GM12891 (cell line): ENCODE results near the gene ADAMTS18.

ENCODE experiments used
- DNase-seq: peaks from one replicate; pipeline ENCODE4 v3.0.0; 2011; ENCODE audit warnings: low spot score; ENCODE audit not compliant: insufficient read length
- FAIRE-seq: peaks from 2 replicates; lab custom pipeline; 2011; peaks lifted over from hg19 to GRCh38; lab: Jason Lieb, UNC
- PAX5 ChIP-seq: IDR thresholded peaks from 2 replicates; pipeline ENCODE4 v1.6.1; 2011; ENCODE audit warnings: low read length, moderate library complexity, mild to moderate bottlenecking; ENCODE audit not compliant: insufficient read depth, severe bottlenecking
- POLR2A ChIP-seq: IDR thresholded peaks from 2 replicates; pipeline ENCODE4 v1.6.1; 2011; ENCODE audit warnings: low read depth, low read length, control low read depth
- POLR2AphosphoS5 ChIP-seq: IDR thresholded peaks from 2 replicates; pipeline ENCODE4 v1.6.1; 2011; ENCODE audit warnings: low read depth, low read length, control low read depth
- POU2F2 ChIP-seq: IDR thresholded peaks from 2 replicates; pipeline ENCODE4 v1.6.1; 2011; ENCODE audit warnings: low read depth, mild to moderate bottlenecking, control low read depth, low read length, moderate library complexity
- SPI1 ChIP-seq: IDR thresholded peaks from 2 replicates; pipeline ENCODE4 v1.6.1; 2011; ENCODE audit warnings: low read depth, low read length, control low read depth
- TAF1 ChIP-seq: IDR thresholded peaks from 2 replicates; pipeline ENCODE4 v1.6.1; 2011; ENCODE audit warnings: low read depth, low read length, control low read depth

Gene ADAMTS18

DNA sequence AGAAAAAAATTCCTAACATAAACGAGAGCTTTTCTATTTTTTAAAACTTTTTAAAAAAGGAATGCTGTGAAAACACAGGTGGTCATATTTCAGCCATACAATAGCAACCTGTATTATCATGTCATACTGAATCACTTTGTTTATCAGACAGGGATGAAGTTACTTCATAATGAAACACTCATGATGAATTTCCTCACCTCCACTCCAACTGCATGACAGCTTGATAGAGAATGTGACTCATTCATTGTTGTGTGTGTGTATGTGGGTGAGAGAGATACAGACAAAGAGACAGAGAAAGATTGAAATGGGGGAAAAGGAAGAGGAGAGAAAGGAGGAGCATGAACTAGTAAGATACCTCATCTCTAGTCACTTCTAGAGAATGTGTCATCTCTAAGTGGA is 126.7 kb downstream of the ADAMTS18 start:
- FAIRE-seq (no peak), DNase-seq (no peak)
- TF ChIP-seq SPI1 (no peak), PAX5 (no peak), TAF1 (no peak), POU2F2 (no peak), POLR2A (no peak)

DNA sequence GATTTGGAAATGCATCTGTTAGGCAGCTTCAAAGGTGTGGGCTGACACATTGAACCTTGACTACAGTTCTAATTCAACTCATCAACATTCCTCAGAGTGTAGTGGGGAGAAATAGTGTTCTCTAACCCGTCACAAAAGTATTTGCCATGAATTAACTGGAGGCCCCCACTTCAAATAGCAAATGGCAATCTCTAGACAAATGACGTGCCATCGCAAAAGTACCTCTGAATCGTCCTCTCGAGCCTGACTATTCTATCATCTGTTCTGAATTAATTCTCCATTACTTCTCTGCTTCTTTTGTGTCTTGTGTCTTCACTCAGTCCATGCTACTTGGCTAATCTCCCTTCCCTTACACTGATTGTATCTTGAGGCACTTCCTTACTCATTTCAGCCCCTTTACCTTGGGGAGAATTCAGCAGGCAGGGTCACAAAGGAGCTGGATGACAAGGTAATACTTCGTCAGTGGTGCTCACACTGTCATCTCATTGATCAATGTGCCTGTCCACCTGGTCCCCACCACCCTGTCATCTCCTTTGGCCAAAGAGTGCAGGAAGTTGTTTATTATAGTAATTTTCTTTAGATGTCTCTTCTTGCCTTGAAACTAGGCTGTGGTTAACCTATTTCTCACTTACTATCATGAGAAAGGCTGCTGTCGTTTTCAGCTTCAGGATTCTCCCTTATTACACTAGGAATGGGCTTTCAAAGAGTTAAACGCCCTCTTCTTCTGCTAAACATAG is 127.2 kb downstream of the ADAMTS18 start:
- TF ChIP-seq PAX5 (no peak), POLR2AphosphoS5 (no peak), SPI1 (no peak), POLR2A (no peak), POU2F2 (no peak), TAF1 (no peak)
- DNase-seq (no peak), FAIRE-seq (no peak)

DNA sequence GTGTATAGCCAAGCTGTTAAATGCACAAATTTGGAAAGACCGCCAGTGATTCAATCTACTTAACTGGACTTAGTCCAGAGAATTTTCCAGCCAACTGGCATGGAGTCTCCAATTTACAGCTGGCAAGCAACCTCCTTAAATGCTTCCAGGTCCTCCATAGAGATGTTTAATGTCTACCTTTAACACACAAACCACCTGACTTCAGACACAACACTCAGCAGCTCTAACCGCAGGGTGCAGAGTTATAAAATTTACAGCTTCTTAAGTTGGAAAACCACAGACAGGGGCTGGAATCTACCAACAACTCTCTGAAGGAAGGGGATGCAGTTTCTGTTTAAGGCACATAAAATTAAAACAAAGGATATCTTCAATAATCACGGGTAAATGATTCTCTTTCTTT is 128.8 kb downstream of the ADAMTS18 start:
- TF ChIP-seq POU2F2: no peak
- TF ChIP-seq PAX5: no peak
- TF ChIP-seq POLR2AphosphoS5: no peak
- no peak for TF ChIP-seq SPI1
- no peak for TF ChIP-seq TAF1
- TF ChIP-seq POLR2A: no peak
- DNase-seq (no peak), FAIRE-seq (no peak)

DNA sequence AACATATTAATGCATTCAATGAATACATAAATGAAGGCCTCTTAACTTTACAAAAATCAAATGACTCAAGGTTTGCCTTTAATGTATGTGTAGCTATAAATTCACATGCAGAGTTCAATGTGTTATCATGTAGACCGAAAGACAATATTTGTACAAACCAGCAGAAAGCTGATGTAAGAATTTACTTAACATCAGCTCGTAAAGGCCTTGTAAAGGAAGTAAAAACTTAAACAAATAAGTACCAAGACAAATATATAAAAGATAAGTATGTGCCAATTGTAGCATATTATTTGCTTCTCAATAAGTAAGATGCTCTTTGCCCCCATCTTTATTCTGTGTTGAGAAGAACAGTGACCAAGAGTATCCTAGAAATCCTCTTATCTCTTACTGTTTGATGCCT is 130.0 kb downstream of the ADAMTS18 start:
- no peak for FAIRE-seq
- TF ChIP-seq POLR2A: no peak
- no peak for TF ChIP-seq POLR2AphosphoS5
- TF ChIP-seq TAF1: no peak
- no peak for TF ChIP-seq SPI1
- no peak for TF ChIP-seq PAX5
- TF ChIP-seq POU2F2: no peak
- DNase-seq: no peak

DNA sequence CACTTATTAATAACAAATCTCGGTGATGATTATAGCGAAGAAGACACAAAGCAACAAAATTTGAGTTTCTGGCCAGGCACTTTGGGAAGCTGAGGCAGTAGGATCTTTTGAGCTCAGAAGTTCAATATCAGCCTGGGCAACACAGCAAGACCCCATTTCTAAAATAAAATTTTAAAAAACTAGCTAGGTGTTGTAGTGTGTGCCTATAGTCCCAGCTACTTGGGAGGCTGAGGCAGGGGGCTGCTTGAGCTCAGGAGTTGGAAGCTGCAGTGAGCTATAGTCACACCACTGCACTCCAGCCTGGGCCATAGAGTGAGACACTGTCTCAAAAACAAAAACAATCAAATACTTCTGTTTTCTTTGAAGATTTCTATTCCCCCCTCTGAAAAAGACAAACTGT is 130.7 kb downstream of the ADAMTS18 start:
- TF ChIP-seq POLR2A: no peak
- no peak for TF ChIP-seq POLR2AphosphoS5
- TF ChIP-seq POU2F2: no peak
- FAIRE-seq: no peak

DNA sequence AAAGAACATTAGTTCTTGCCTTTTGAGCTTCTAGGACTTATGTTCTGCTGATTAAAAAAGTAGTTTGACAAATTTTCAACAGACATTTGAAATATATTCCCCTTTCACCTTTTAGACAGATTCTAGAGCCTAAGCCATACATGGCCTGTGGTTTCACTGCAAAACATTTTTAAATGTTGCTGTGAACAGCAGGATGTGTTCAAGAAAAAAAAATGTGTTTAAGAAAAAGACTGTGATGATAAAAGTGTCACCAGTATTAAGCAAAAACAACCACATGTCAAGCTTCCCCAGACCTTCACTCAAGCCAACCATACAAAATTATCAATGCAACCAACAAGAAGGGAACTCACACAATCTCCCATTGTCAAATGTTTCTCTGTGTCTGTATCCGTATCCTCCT is 132.2 kb downstream of the ADAMTS18 start:
- TF ChIP-seq POLR2AphosphoS5 (no peak), POLR2A (no peak), TAF1 (no peak), POU2F2 (no peak), SPI1 (no peak), PAX5 (no peak)
- FAIRE-seq (no peak), DNase-seq (no peak)

More for the DNA sequence above, 130.7 kb downstream of the ADAMTS18 start:
- no peak for DNase-seq

DNA sequence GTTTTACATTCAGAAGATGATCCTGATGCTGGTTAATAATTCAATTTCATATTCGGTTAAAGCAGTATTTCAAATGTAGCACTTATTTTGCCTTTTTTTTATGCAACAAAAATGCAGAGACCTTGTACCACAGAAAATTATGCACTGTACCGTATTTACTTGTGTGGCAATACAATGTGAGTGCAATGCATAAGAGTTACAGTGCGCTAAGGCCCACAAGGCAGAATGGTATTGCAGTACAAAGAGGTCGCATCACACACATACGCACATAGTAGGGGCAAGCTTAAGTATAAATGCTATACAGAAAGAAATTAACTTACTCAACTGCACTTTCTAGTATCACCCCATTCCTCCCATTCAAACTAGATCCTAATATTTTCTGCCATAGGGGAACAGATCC is 132.6 kb downstream of the ADAMTS18 start:
- FAIRE-seq: no peak
- TF ChIP-seq TAF1: no peak
- no peak for TF ChIP-seq POLR2AphosphoS5
- no peak for TF ChIP-seq SPI1
- no peak for TF ChIP-seq POU2F2
- no peak for TF ChIP-seq PAX5
- TF ChIP-seq POLR2A: no peak
- no peak for DNase-seq

DNA sequence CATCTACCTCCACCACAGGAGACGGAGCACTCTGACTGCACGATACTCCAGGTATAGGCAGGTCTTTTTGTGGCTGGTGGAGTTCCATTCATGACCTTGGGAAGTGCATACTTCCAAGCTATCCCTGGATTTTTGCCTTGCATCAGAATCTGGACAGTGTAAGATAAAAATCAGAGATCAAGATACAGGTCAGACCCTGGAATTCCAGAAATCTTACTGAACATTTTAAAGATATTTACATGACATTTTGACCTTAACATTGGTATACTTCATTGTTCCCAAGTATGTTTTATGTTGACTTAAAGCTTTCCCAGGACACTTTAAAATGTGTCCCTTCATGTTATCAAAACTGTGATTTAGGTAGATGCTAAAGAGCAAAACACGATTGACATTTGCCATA is 134.6 kb downstream of the ADAMTS18 start:
- FAIRE-seq (no peak), DNase-seq (no peak)
- TF ChIP-seq PAX5 (no peak), POLR2A (no peak), SPI1 (no peak), POU2F2 (no peak), TAF1 (no peak)

DNA sequence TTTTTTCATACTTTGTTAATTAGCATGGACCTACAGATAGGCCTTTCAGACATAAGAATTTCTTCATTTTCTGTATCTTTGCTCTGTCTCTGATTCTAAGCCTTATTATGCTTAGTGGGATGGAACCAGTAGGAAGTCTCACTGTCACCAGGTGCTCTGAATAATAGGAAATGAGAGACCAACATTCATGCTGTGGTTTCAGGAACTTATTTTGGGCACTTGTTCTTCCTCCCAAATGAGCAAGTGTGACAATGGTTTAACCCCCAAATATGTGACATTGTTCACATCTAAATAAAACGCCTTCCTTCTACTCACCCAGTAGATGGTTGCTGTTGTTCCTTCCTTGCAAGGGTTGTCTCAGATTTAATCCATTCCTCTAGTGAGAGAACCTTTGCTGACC is 135.4 kb downstream of the ADAMTS18 start:
- peak; percentile 56 for FAIRE-seq
- peak; percentile 52; the same call in 1 of the 2 replicates for TF ChIP-seq SPI1
- no peak for TF ChIP-seq TAF1
- no peak for DNase-seq

DNA sequence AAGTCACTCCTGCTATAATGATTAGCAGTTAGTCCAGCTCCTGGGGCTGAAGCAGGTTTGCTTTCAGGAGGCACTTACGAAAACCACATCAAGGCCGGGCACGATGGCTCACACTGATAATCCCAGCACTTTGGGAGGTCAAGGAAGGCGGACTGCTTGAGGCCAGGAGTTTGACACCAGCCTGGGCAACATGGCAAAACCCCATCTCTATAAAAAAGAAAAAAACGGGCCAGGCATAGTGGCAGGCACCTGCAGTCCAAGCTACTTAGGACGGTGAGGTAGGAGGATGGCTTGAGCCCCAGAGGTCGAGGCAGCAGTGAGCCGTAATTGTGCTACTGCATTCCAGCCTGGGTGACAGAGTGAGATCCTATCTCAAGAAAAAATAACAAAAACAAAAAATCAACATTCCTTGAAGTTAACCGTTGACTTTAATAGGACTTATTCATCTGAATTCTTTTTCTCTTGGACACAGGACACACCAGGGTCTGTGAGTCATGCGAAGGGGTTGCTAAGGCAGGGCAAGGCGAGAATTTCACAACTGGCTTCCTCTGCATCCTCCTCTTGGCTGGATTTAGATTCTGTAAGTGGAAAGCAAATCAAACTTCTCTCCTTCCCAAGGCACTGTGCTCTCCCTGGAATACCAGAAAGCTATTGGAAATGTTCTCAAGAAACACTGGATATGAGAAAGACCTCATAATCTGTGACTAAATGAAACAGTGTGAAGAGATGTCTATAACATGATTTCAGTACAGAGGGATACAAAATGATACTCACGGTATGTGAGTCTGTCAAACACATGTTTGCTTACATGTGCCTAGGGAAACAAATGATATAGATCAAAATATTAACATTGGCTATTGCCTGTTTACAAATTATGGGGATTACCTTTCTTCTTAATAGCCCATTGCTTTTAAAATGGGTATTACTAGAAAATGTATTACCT is 136.1 kb downstream of the ADAMTS18 start:
- FAIRE-seq (no peak), DNase-seq (no peak)
- no peak for TF ChIP-seq POLR2AphosphoS5
- TF ChIP-seq POLR2A: no peak
- no peak for TF ChIP-seq TAF1
- TF ChIP-seq POU2F2: no peak
- TF ChIP-seq PAX5: no peak
- no peak for TF ChIP-seq SPI1
